ENCODE data around the gene LRRC34. TPM values are rescaled to one million over a fixed set of nuclear protein-coding genes. Genes with fewer than 3 reads are reported as not detected.

Gene LRRC34
- total RNA-seq, 2 donors from 2014 or later: 0.77 to 0.78 TPM

DNA sequence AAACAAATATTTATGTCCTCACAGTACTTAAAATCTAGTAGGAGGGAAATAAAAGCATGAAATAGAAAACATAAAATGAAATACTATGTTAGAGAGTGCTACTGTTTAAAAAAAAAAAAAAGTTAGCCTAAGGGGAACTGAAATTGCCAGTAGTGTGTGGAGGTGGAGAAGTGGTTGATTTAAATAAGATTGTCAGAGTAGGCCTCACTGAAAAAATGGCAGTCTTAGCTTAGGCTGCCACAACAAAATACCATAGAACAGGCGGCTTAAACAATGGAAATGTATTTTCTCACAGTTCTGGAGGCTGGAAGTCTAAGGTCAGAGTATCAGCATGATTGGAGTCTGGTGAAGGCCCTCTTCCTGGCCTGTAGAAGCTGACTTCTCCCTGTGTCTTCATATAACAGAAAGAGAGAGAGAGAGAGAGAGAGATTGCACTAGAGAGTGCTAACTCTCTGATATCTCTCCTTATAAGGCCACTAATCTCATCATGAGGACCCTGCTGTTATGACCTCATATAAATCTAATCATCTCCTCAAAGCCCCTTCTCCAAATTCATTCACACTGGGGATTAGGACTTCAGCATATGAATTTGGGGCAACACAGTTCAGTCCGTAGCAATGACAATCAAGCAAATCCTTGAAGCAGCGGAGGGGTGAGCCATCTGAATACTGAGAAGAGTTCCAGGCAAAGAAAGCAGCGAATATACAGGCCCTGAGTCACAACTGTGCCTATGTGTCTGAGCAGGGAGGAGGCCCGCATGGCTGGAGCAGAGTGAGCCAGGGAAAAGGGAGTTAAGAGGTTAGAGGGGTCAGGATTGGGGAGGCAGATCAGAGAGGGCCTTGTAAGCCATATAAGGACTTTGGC lies 23.6 kb upstream of the LRRC34 start:
- peaks cover 2% of the 10 kb centered on the region for H3K4me1 Mint-ChIP-seq
- H3K4me3 Mint-ChIP-seq: no peak overlapping the region
- H3K27me3 Mint-ChIP-seq: peaks cover 32% of the 10 kb centered on the region
- DNase-seq (no peak), ATAC-seq (no peak)
- no peaks in the 10 kb centered on the region for H3K9me3 ChIP-seq (ENCODE audit: control insufficient read depth, low read length, poor library complexity, severe bottlenecking)
- H3K36me3 Mint-ChIP-seq (ENCODE audit: low read depth): peaks cover 5% of the 10 kb centered on the region
- H3K27ac Mint-ChIP-seq: no peak overlapping the region

DNA sequence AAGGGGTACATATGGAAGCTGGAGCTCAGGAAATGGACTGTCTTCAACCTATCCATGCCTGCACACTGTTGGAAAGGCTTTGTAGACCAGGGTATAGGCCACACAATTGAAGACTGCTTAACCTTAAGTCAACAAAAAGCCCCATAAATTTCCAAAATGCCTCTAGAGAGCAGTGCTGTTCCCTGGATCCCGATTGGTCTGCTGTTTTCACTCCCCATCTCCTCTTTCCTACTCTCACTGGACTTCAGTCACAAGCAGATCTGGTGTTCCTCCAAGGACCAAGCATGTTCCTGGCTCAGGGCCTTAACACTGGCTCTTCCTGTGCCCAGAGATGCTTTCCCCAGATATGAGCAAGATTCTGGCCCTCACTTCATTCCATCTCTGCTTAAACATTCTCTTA lies 22.8 kb upstream of the LRRC34 start:
- peaks cover 24% of the 10 kb centered on the region for H3K27me3 Mint-ChIP-seq
- ATAC-seq (no peak), DNase-seq (no peak)
- H3K27ac Mint-ChIP-seq: no peak overlapping the region
- H3K4me3 Mint-ChIP-seq: no peak overlapping the region
- H3K36me3 Mint-ChIP-seq (ENCODE audit: low read depth): peaks cover 5% of the 10 kb centered on the region
- no peaks in the 10 kb centered on the region for H3K9me3 ChIP-seq (ENCODE audit: control insufficient read depth, low read length, poor library complexity, severe bottlenecking)
- H3K4me1 Mint-ChIP-seq: peaks cover 2% of the 10 kb centered on the region

DNA sequence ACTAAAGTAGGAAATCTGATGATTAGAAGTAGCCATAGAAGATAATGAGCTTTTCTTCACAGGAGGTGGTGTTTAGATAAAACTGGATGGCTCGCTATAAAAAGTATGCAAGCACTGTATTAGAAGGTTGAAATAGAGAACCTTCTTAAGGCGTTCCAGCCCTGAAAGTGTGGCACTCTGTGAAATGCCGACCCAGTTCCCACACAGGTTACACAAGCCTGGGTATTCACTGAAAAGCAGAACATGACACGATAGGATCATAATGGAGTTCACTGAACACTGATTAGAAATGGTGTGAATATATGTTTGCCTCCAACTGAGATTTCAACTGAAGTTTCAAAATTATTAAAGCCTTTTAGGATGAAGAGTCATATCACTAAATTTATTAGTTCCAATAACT lies 15.0 kb upstream of the LRRC34 start:
- no peak for DNase-seq

DNA sequence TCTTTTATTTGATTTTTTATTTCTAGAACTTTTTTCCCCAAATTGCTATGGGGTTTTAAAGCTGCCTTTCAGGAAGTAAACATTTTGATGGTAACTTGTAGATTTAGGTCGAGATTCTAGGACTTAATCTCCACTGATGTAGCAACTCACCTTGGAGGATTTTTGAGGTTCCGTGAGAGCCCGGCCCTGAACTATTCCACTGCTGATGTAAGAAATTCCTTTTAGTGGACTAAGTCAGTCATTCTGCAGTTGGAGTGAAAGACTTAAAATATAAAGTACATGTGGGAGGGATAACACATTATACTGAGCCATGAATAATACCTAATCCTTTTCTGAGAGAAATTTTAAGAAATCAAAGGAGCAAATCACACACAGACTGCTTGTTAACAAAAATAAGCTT lies 12.6 kb upstream of the LRRC34 start:
- H3K27ac Mint-ChIP-seq: no peak overlapping the region
- peaks cover 2% of the 10 kb centered on the region for H3K36me3 Mint-ChIP-seq (ENCODE audit: low read depth)
- ATAC-seq (no peak), DNase-seq (no peak)
- no peaks in the 10 kb centered on the region for H3K9me3 ChIP-seq (ENCODE audit: control insufficient read depth, low read length, poor library complexity, severe bottlenecking)
- no peaks in the 10 kb centered on the region for H3K4me1 Mint-ChIP-seq
- peaks cover 30% of the 10 kb centered on the region for H3K27me3 Mint-ChIP-seq
- no peak overlapping the region for H3K4me3 Mint-ChIP-seq

More for the DNA sequence above, 15.0 kb upstream of the LRRC34 start:
- H3K27me3 Mint-ChIP-seq: peaks cover 14% of the 10 kb centered on the region
- no peak overlapping the region for H3K4me3 Mint-ChIP-seq
- H3K9me3 ChIP-seq (ENCODE audit: control insufficient read depth, low read length, poor library complexity, severe bottlenecking): no peaks in the 10 kb centered on the region
- H3K36me3 Mint-ChIP-seq (ENCODE audit: low read depth): peaks cover 2% of the 10 kb centered on the region
- ATAC-seq: no peak
- no peak overlapping the region for H3K27ac Mint-ChIP-seq
- no peaks in the 10 kb centered on the region for H3K4me1 Mint-ChIP-seq

DNA sequence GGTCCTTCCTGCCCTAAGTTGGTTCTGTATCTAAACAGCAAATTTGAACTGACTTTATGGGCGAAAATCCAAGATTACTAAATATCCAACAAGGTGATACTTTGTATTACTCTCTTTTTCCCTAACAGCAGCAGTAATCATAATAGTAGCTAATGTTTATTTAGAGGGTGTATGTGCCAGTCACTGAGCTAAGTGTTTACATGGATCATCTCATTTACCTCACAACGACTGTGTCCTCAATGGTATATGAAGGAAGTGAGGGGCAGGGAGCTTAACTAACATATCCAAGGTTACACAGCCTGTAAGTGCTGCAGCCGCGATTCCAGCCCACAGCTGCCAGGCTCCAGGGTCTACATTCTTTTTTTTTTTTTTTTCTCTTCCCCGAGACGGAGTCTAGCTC lies 10.3 kb upstream of the LRRC34 start:
- ATAC-seq (no peak), DNase-seq (no peak)
- no peak overlapping the region for H3K4me3 Mint-ChIP-seq
- H3K4me1 Mint-ChIP-seq: no peaks in the 10 kb centered on the region
- H3K27ac Mint-ChIP-seq: no peak overlapping the region
- H3K9me3 ChIP-seq (ENCODE audit: control insufficient read depth, low read length, poor library complexity, severe bottlenecking): no peaks in the 10 kb centered on the region
- H3K36me3 Mint-ChIP-seq (ENCODE audit: low read depth): peaks cover 2% of the 10 kb centered on the region
- peaks cover 46% of the 10 kb centered on the region for H3K27me3 Mint-ChIP-seq

DNA sequence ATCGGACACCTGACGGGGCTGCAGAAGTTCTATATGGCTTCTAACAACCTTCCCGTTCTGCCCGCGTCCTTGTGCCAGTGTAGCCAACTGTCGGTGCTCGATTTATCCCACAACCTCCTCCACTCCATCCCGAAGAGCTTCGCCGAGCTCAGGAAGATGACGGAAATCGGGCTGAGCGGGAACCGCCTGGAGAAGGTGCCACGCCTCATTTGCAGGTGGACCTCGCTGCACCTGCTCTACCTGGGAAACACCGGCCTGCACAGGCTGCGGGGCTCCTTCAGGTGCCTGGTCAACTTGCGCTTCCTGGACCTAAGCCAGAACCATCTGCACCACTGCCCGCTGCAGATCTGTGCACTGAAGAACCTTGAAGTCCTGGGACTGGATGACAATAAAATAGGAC lies 9.8 kb upstream of the LRRC34 start:
- H3K9me3 ChIP-seq (ENCODE audit: control insufficient read depth, low read length, poor library complexity, severe bottlenecking): no peaks in the 10 kb centered on the region
- DNase-seq (no peak), ATAC-seq (no peak)
- H3K27ac Mint-ChIP-seq: no peak overlapping the region
- H3K36me3 Mint-ChIP-seq (ENCODE audit: low read depth): peaks cover 2% of the 10 kb centered on the region
- peaks cover 51% of the 10 kb centered on the region for H3K27me3 Mint-ChIP-seq
- H3K4me1 Mint-ChIP-seq: no peaks in the 10 kb centered on the region
- no peak overlapping the region for H3K4me3 Mint-ChIP-seq

DNA sequence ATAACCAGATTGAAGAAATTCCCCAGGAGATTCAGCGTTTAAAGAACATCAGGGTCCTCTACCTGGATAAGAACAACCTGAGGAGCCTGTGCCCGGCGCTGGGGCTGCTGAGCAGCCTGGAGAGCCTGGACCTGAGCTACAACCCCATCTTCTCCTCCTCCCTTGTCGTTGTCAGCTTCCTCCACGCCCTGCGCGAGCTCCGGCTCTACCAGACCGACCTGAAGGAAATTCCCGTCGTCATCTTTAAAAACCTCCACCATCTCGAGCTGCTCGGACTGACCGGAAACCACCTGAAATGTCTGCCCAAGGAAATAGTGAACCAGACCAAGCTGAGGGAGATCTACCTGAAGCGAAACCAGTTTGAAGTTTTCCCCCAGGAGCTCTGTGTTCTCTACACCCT lies 9.4 kb upstream of the LRRC34 start:
- H3K4me3 Mint-ChIP-seq: no peak overlapping the region
- peaks cover 2% of the 10 kb centered on the region for H3K36me3 Mint-ChIP-seq (ENCODE audit: low read depth)
- no peaks in the 10 kb centered on the region for H3K9me3 ChIP-seq (ENCODE audit: control insufficient read depth, low read length, poor library complexity, severe bottlenecking)
- no peak overlapping the region for H3K27ac Mint-ChIP-seq
- DNase-seq (no peak), ATAC-seq (no peak)
- peaks cover 54% of the 10 kb centered on the region for H3K27me3 Mint-ChIP-seq
- H3K4me1 Mint-ChIP-seq: no peaks in the 10 kb centered on the region

DNA sequence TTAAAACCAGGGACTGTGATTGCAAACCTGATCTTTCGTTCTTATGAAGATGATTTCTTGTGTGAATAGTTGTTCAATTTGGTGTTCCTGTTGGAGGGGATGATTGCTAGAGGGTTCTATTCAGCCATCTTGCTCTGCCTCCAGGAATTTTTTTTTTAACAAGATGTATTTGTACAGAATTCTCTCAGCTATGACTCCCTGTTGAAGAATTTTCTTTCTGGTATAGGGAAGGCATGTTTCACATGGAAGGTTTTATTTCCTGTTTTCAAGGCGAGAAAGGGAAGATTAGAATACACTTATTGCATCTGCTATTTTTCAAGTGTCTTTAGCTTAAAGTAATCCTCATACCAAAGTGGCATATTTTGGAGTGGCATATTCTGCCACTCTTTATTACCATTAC lies 5.6 kb upstream of the LRRC34 start:
- H3K4me3 Mint-ChIP-seq: no peak overlapping the region
- H3K9me3 ChIP-seq (ENCODE audit: control insufficient read depth, low read length, poor library complexity, severe bottlenecking): peaks cover 3% of the 10 kb centered on the region
- DNase-seq (no peak), ATAC-seq (no peak)
- peaks cover 7% of the 10 kb centered on the region for H3K4me1 Mint-ChIP-seq
- H3K27ac Mint-ChIP-seq: no peak overlapping the region
- peaks cover 50% of the 10 kb centered on the region for H3K27me3 Mint-ChIP-seq
- H3K36me3 Mint-ChIP-seq (ENCODE audit: low read depth): no peaks in the 10 kb centered on the region

DNA sequence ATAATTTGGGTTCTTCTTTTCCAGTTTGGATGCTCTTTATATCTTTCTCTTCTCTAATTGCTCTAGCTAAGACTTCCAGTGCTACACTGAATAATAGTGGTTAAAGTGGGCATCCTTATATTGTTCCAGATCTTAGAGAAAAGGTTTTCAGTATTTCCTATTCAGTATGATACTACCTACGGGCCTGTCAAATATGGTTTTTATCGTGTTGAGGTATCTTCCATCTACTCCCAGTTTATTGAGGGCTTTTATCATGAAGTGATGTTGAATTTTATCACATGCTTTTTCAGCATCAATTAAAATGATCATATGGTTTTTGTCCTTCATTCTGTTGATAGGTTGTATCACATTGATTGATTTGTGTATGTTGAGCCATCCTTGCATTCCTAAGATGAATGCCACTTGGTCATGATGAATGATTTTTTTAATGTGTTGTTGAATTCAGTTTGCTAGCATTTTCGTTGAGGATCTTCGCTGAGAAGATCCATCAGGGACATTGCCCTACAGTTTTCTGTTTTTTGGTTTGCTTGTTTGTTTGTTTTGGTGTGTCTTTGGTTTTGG lies 3.0 kb upstream of the LRRC34 start:
- H3K9me3 ChIP-seq (ENCODE audit: control insufficient read depth, low read length, poor library complexity, severe bottlenecking): peaks cover 3% of the 10 kb centered on the region
- ATAC-seq (no peak), DNase-seq (no peak)
- Mint-ChIP-seq H3K4me1 (peaks cover 17% of the 10 kb centered on the region), H3K27me3 (peaks cover 28% of the 10 kb centered on the region), H3K36me3 (ENCODE audit: low read depth) (no peaks in the 10 kb centered on the region), H3K4me3 (no peak overlapping the region), H3K27ac (no peak overlapping the region)

DNA sequence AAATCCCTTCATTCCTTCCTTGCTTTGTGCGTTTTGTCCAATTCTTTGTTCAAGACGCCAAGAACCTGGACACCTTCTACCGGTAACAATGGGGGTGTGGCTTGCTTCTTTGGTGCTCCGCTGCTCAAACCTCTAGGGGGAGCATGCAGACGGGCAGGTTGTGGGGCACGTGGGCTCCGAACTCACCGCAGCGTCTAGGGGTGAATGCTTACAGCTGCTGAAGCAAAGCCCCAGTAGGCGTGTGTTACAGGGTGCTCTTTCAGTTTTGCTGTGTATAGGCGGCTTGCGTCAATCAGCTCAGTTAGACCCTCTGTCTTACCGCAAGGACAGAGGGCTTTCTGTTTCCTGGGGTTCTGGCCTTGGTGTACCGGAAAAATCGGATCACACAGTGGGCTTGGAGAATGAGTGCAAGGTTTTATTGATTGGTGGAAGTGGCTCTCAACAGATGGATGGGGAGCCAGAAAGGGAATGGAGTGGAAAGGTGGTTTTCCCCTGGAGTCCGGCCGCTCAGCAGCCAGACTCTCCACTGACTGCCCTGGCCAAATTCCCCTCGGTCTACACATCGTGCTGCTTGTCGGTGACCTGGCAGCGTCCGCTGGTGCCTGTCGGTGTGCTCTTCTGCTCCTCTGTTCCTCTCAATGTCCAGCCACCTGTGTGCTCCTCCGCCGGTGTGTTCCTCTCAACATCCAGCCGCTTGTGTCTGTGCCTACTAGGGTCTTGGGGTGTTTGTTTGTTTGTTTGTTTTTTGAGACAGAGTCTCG lies 1.2 kb upstream of the LRRC34 start:
- H3K36me3 Mint-ChIP-seq (ENCODE audit: low read depth): no peaks in the 10 kb centered on the region
- H3K4me1 Mint-ChIP-seq: peaks cover 22% of the 10 kb centered on the region
- ATAC-seq: peak; percentile 90
- peak; percentile 40 to 64 (median 49) for DNase-seq
- H3K9me3 ChIP-seq (ENCODE audit: control insufficient read depth, low read length, poor library complexity, severe bottlenecking): peaks cover 3% of the 10 kb centered on the region
- peak overlapping the region; percentile 75 for H3K27ac Mint-ChIP-seq
- peaks cover 19% of the 10 kb centered on the region for H3K27me3 Mint-ChIP-seq
- peak overlapping the region; percentile 94 for H3K4me3 Mint-ChIP-seq

DNA sequence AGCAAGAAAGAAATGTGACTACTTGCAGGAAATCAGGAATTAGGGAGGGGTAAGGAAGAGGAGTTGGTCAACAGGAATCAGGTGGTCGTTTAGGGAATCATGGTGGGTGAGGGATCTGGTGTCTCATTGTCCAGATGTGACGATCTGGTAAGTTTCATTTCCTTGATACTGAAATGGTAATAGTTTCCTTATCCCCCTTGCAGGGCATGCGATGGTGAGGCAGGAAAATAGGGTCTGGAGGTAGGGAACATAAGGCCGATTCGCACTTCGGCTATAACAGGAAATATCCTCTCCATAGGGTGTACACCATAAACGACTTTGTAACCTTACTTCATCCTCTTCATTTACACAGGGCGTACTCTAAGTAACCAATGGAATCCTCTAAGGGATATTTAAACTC lies 574 bp upstream of the LRRC34 start:
- H3K36me3 Mint-ChIP-seq (ENCODE audit: low read depth): no peaks in the 10 kb centered on the region
- ATAC-seq: peak; percentile 1
- H3K27me3 Mint-ChIP-seq: peaks cover 14% of the 10 kb centered on the region
- peak overlapping the region; percentile 75 for H3K27ac Mint-ChIP-seq
- peak overlapping the region; percentile 94 for H3K4me3 Mint-ChIP-seq
- no peak for DNase-seq
- H3K9me3 ChIP-seq (ENCODE audit: control insufficient read depth, low read length, poor library complexity, severe bottlenecking): peaks cover 3% of the 10 kb centered on the region
- H3K4me1 Mint-ChIP-seq: peaks cover 22% of the 10 kb centered on the region

DNA sequence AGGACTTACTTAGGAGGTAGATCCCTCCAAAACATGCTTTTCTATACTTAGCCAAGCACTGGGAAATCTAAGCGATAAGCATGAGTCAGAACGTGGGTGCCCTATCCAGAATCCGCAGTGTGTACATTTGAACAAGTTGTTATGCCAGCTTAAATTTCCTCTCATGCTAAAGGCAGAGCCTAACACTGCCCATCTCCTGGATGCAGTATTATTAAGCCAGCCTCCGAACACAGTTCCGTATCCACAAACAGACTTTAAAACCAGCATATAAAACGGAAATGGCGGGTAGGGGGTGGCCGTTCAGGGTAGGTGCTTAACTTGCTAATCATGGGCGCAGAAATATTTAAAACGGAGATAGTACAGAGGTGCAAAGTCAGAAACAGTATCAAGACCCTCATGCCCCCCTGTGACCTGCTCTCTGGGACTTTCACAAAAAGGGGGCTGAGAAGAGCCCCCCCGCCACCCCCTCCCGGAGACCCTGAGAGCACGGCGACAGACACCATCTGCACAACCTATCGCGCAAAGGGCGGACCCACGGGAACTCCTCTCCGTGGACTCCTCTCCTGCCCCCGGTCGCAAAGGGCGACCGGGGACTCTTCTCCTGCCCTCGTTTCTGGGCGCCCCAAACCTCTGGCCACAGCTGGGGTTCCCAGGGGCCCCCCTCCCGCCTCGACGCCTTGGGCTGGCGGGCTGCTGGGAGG lies 923 bp downstream of the LRRC34 start:
- Mint-ChIP-seq H3K27ac (no peak overlapping the region), H3K36me3 (ENCODE audit: low read depth) (no peaks in the 10 kb centered on the region), H3K4me1 (peaks cover 22% of the 10 kb centered on the region), H3K27me3 (peaks cover 4% of the 10 kb centered on the region), H3K4me3 (peak overlapping the region; percentile 94)
- peaks cover 3% of the 10 kb centered on the region for H3K9me3 ChIP-seq (ENCODE audit: control insufficient read depth, low read length, poor library complexity, severe bottlenecking)
- DNase-seq (no peak), ATAC-seq (peak; percentile 7)

DNA sequence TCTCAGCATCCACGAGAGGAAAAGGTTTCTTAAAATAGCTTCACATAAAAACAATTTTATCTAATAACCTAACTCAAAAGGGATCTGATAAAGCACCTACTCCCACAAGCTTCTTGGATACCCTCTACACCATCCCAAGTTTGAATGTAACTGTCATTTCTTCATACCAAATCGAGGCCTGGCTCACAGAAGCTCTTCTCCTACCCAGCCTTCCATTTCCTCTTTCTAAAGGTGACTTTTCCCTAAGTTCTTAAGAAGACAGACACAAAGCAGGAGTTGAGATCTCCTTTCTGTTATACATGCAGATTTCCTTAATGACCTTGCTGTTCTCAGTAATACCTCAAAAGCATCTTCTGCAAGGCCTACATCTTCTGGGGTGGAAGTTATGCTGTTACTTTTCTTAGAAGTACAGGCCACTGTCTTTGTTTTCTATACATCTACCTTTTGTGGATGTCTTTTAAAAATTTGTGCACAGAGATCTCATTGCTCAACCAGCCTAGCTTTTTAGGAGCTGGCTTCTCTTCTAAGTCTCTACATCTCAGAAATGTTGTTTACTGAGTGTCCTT lies 3.4 kb downstream of the LRRC34 start:
- Mint-ChIP-seq H3K4me1 (peaks cover 22% of the 10 kb centered on the region), H3K27ac (no peak overlapping the region), H3K27me3 (peaks cover under 1% of the 10 kb centered on the region), H3K4me3 (no peak overlapping the region), H3K36me3 (ENCODE audit: low read depth) (no peaks in the 10 kb centered on the region)
- no peak for ATAC-seq
- no peaks in the 10 kb centered on the region for H3K9me3 ChIP-seq (ENCODE audit: control insufficient read depth, low read length, poor library complexity, severe bottlenecking)
- no peak for DNase-seq

Data from T-helper 17 cell (primary cell).